GM21515 (cell line): ENCODE results near the gene SIK3.

Source experiments
- ATAC-seq: cut with Tn5 transposase; IDR thresholded peaks from one replicate; pipeline ENCODE4 v1.9.1; 2021; ENCODE audit not compliant: unreplicated experiment

SIK3 gene

DNA sequence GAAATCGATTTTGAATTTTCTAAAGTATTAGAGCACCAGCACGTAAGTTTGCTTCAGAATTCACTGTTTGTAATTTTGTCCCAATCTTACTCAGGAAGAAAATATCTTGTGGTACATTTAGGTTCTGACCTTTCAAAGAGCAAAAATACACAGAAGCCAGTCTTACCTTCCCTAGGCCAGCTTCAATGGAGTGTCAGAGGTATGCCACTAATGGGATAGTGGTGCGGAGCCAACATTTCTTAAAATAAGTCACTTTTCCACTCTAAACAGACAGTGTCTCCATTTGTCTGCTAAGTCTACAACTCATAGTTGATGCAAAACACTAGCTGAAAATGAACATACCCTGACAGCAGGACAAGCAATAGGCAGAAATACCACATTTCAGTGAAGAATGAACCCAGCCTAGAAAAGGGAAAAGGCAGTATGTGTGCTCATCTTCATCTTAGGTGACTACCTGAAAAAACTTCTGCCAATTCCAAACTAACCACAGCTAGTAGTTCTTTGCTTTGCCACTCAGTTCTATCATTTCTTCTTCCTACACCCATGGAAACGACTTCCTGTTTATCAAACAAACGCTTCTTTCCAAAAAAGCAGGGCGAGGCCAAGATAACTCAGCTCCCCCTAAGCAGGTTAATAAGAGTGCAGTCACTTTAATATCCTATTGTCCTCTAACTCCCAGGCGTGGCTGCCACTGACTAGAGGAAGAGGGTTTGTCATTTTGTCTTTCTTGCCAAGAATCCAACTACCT lies 166.8 kb downstream of the SIK3 start:
- no peak for ATAC-seq

DNA sequence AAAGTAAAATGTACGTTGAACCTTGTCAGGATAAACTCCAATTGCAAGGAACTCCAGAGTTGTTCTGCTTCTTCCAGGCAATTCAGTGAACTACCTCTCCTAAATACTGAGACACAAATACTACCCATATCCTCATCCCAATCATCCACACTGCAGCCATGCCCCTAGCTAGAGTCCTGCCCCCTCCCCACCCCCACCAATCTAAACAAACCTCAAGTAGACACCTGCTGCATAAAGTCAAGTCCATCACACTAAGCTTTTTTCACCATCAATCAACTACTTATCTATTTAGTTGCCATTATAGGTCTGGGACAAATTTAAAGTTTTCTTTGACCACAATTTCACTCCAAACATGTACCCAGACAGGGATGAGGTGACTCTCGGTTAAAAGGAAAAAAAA lies 167.6 kb downstream of the SIK3 start:
- ATAC-seq = no peak

DNA sequence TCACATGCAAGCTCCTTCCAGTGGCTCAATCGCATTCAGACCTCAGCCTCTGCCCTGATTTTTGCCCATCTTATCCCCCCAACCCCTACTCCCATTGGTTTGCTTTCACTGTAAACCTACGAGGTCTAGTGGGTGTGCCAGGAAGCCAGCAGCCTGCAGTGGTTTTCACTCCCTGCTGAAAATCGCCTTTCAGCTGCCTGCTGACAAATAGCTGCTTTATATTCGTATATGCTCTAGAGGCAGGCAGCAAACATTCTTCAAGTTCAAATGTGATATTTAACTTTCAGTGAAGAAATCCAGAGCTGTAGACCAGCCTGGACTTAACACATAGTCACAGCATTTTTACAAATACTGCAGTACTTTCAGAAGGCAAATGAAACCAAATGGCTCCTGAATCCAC lies 168.1 kb downstream of the SIK3 start:
- no peak for ATAC-seq

DNA sequence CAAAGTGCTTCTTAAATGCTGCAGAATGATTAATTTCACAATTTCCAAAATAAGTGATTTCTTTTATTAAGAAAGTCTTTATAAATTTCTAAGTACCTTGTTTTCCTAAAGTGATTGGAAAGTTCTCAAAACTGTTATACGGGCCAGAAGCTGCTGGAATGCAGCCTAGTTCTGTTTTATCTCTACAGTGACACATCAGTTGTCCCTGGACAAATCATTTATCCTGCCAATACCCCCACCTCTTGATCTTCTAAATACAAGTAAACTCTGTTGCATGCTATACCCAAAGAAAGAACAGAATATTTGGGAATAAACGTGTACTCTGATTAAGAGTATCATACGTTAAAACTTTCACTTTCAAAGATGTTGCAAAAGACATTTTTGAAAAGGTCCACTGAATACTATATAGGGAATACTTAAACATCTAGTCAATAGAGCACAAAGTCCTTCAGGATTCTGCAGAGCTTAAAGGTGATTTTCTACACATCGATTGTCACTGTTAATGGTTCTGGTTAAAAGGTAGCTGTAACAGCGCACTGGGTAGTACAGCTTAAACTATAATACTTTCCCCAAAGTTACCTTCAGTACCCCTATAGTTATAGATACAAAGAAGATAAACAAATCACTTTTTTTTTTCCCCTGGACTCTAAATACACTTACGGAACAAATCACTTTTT lies 168.7 kb downstream of the SIK3 start:
- ATAC-seq = no peak

- no peak for ATAC-seq
Observed at GRCh38 chr11:116928845-116929244, 169.4 kb downstream of the SIK3 start.

DNA sequence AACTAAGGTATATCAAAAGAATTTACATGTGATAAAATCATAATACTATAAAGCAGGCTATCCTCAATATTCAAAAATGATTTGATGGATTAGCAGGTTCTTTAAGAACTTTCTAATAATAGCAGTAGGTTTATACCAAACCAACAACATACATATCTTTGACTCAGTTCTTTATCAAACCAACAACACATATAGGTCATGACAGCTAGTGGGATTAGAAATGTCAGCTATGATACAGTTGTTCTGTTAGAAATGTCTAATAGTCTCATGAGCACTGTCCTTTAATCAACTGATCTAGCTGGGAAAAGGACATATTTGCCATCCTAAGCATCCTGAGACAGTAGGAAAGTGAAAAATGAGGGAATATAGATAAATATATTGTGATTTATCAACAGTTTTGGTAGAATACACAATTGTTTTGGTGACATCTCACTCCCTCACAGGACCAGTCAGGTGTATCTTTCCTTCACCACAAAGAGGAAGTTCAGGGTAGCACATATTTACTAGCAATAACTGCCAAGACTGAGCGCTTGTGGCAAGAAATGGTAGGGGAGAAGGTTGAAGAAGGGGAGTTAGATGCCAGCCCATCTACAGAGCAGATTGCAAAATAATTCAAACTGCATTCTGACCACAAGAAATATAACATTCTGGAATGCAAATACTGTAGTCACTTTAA lies 170.0 kb downstream of the SIK3 start:
- ATAC-seq = no peak

DNA sequence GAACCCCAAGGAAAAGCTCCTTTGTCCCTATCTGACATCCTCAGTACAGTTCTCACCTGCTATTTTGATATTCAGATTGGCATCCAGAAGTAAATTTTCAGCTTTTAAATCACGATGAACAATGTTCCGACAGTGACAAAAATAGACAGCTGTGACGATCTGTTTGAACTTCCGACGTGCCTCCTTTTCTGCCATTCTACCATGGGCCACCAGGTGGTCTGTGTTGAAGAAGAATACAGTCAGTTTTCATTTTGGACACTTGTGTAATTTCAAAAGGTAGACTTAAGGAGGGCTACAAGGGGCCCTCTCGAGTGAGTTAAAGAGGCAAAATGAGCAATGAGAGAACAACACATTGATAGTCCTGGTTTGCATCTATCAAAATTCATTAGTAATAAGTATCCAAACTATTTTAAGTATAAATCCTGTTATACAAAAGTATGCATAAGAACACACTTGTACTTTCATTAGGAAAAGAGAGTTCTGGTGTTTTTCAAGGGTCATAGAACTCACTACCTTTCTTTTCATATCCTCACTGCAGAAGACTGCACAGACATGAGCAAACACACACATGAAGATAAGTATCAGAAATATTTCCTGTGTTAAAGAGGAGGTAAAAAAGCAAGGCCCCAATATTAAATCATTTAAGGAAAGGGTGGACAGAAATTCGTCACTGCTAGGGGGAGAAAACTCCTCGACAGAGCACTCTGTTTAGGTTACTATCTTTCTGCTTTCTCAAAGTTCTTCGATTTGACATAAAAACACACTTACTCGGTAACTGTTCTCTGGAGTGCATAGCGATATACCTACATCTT lies 170.9 kb downstream of the SIK3 start:
- no peak for ATAC-seq

- ATAC-seq = no peak
Observed at GRCh38 chr11:116925050-116925449, 173.2 kb downstream of the SIK3 start.

- ATAC-seq = no peak
Observed at GRCh38 chr11:116918925-116919655, 179.1 kb downstream of the SIK3 start.

GRCh38 chr11:116917632-116918031 lies 180.6 kb downstream of the SIK3 start:
- ATAC-seq = no peak

GRCh38 chr11:116916886-116917285 lies 181.3 kb downstream of the SIK3 start:
- no peak for ATAC-seq

DNA sequence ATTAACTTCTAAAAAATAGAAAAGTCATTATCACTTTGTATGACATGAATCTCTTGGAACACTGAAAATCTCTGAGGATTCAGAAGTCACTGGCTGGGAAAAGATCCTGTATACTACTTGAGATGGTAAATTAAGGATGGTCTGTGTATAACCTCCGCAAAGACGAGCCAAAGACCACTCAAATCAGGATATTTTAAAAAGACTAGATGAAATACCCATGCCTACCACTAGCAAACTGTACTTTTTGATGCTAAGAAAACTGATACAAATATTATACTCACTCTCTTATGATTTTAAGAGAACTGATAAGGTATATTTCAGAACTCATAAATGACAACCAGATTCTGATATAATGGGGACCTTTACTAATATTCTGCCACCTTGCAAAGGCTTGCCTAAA lies 182.2 kb downstream of the SIK3 start:
- no peak for ATAC-seq

GRCh38 chr11:116913000-116913399 lies 185.2 kb downstream of the SIK3 start:
- no peak for ATAC-seq

DNA sequence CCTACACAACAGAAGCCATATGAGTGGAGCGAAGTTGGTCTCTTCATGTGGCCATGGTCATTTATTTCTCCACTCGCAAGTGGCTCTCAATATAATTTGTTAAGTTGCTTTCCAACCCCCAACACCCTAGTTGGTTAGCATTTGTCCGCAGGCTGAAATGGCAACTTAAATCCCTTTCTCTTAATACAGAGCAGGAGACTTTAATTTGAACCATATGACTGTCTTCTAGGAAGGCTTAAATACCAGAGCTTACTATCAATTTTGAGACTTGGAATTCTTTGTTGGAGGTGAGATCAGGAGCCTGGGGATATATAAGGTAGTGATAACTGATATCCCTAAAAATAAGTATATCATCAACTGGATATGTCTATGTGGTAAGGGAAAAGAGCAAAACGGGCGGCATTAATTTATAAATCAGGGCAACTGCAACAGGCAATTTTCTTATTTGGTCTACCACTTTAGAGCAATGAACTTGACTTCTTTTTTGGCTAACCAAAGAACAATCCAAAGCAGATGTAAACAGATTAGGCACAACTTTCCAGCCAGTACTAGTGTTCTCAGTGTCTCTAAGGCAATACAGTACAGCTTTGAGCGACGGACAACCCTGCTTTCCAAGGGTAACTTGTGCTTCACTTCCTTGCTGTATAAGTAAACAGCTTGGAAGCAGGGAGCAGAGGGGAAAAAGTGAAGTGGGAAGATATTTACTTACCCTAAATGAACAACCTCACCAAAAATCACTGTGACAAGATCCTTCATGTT lies 186.1 kb downstream of the SIK3 start:
- no peak for ATAC-seq

DNA sequence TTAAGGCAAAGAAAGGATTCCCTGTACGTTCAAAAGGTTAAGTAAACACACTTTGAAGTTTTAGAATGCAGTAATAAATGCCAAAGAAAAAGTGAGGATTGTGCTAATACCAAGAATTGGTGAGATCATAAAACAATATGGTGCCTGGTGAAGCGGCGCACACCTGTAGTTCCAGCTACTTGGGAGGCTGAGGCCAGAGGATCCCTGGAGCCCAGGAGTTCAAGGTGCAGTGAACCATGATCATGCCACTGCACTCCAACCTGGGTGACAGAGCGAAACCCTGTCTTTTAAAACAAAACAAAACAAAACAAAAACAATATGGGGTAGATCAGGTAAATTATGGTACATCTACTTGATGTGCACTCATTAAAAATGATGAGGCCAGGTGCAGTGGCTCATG lies 187.4 kb downstream of the SIK3 start:
- no peak for ATAC-seq

- ATAC-seq = no peak
Observed at GRCh38 chr11:116910378-116910777, 187.8 kb downstream of the SIK3 start.

DNA sequence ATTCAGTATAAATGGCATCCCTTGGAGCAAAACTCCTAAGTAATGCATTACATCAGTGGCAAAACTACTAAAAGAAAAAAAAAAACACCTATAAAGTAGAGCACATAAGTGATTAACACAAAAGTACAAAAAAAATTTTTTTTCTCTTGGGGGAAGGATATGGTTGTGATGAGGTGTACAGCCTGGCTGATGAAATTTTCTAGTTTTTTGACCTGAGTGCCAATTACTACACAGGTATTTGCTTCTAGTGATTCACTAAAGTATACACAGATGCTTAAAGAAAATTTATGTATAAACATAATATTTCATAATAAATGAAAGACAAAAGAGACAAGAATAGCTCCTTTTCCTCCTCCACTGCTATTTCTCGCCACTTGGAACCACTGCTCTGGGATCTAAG lies 189.0 kb downstream of the SIK3 start:
- ATAC-seq = no peak

- ATAC-seq = no peak
Observed at GRCh38 chr11:116906479-116906878, 191.7 kb downstream of the SIK3 start.

DNA sequence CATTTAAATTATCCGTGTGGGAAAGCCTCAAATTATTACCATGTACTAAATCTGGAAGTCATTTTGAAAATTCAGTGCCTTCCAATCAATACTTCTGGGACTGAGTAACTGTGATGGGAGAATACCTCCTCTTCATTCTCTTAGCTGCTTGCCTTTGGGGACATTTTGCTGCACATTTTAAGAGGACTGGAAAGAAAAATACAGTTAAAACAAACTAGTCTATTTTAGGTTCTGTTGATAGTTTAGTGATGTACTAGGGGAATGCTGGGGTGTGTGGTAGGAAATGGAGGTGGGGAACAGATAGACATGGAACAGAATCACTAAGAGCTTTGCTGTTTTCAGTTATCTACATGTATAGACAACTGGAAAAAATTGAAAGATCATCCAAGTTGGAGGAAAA lies 195.1 kb downstream of the SIK3 start:
- no peak for ATAC-seq
